GM18519 (cell line): ENCODE data around the gene C2CD2.

ENCODE experiments used
- ATAC-seq: cut with Tn5 transposase; IDR thresholded peaks from one replicate; pipeline ENCODE4 v1.9.1; 2021; ENCODE audit warnings: mild to moderate bottlenecking, moderate library complexity; ENCODE audit not compliant: unreplicated experiment, low FRiP score

Gene C2CD2

GRCh38 chr21:41852151-41852928 is 101.5 kb downstream of the C2CD2 start:
- ATAC-seq = no peak

GRCh38 chr21:41851090-41851790 is 102.6 kb downstream of the C2CD2 start:
- no peak for ATAC-seq

GRCh38 chr21:41850085-41850484 is 103.7 kb downstream of the C2CD2 start:
- ATAC-seq = no peak

GRCh38 chr21:41848958-41849580 is 104.7 kb downstream of the C2CD2 start:
- ATAC-seq = no peak

- ATAC-seq = no peak
Observed at GRCh38 chr21:41848533-41848932, 105.3 kb downstream of the C2CD2 start.

- ATAC-seq = no peak
Observed at GRCh38 chr21:41847066-41847804, 106.6 kb downstream of the C2CD2 start.

- ATAC-seq = no peak
Observed at GRCh38 chr21:41846536-41846935, 107.3 kb downstream of the C2CD2 start.

- ATAC-seq = no peak
Observed at GRCh38 chr21:41846033-41846317, 107.8 kb downstream of the C2CD2 start.

- ATAC-seq = no peak
Observed at GRCh38 chr21:41845310-41846032, 108.3 kb downstream of the C2CD2 start.

GRCh38 chr21:41843584-41843983 is 110.2 kb downstream of the C2CD2 start:
- ATAC-seq = no peak

GRCh38 chr21:41840880-41841279 is 112.9 kb downstream of the C2CD2 start:
- ATAC-seq = no peak

- ATAC-seq = no peak
Observed at GRCh38 chr21:41839387-41840000, 114.3 kb downstream of the C2CD2 start.

GRCh38 chr21:41837756-41838297 is 116.0 kb downstream of the C2CD2 start:
- ATAC-seq = no peak

- ATAC-seq = no peak
Observed at GRCh38 chr21:41836166-41837015, 117.4 kb downstream of the C2CD2 start.

GRCh38 chr21:41835711-41836154 is 118.1 kb downstream of the C2CD2 start:
- ATAC-seq = no peak
